Upper lobe of right lung (tissue), 1 donor: ENCODE measurements around the gene MAN1A2. TPM values are rescaled to one million over a fixed set of nuclear protein-coding genes. Genes with fewer than 3 reads are reported as not detected.
"Not testable (repeated sequence)": the region's sequence is repeated elsewhere in the genome, so short reads cannot be mapped to it uniquely, and the experiment has no call there.

Experiments used
- ATAC-seq: fragments of 200-7000 bp; cut with Tn5 transposase; one replicate; pipeline ENCODE4 v1.9.1; 2020; ENCODE audit warnings: mild to moderate bottlenecking, moderate library complexity
- DNase-seq: peaks from one replicate; pipeline ENCODE4 v3.0.0-alpha.2; 2020
- H3K27ac ChIP-seq: fragments of 200-600 bp; one replicate; pipeline ENCODE4 v1.8.0; 2022
- H3K27me3 ChIP-seq: fragments of 200-600 bp; one replicate; pipeline ENCODE4 v1.8.0; 2022; ENCODE audit warnings: mild to moderate bottlenecking
- H3K36me3 ChIP-seq: fragments of 200-600 bp; one replicate; pipeline ENCODE4 v1.8.0; 2022
- H3K4me1 ChIP-seq: fragments of 200-600 bp; one replicate; pipeline ENCODE4 v1.8.0; 2022
- H3K4me3 ChIP-seq: fragments of 200-600 bp; one replicate; pipeline ENCODE4 v1.8.0; 2022; ENCODE audit warnings: mild to moderate bottlenecking
- H3K9me3 ChIP-seq: fragments of 200-600 bp; one replicate; pipeline ENCODE4 v1.8.0; 2022
- intact Hi-C: fragments of 100-400 bp; cut with DNase I; formaldehyde crosslinking; loops from one replicate; pipeline ENCODE4 v1.11.0; 2022
- total RNA-seq: library from RNA; stranded (reverse); fragmentation: NEBNext Ultra II Directional; extraction: Animal tissue kit (Norgen Biotek cat#: 25700); gene quantifications from one replicate; pipeline ENCODE4 v1.2.1, GENCODE V29; 2021
- TF ChIP-seq, protein P1 (sequence below): fragments of 200-600 bp; IDR thresholded peaks from one replicate; pipeline ENCODE4 v1.8.0; 2022; ENCODE audit warnings: antibody characterized with exemption
- donor health status: DM: no; HTN: yes; CAD: no; lungs with severe emphysema.

The MAN1A2 gene
- total RNA-seq, 1 donor from 2014 or later, result 40.3 TPM

DNA sequence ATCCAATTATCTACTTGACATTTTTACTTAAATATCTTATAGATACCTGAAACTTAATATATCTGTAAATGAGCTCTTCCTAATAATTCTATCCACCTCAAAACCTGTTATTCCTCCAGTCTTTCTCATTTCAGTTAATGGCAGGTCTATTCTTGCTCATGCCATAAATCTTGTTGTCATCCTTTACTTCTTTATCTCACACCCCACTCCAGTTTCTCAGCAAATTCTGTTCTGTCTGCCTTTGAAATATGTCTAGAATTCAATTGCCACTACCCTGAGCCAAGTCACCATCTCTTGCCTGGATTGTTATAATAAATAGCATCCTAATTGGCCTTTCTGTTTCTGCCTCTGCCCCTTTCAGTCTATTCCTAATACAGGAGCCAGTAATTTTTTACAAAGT lies 105.8 kb downstream of the MAN1A2 start:
- H3K27me3 ChIP-seq, result no peaks in the 10 kb centered on the region
- no peaks in the 10 kb centered on the region for H3K36me3 ChIP-seq
- no peaks in the 10 kb centered on the region for H3K9me3 ChIP-seq
- intact Hi-C loops, result no loop called here
- TF ChIP-seq, protein P1, sequence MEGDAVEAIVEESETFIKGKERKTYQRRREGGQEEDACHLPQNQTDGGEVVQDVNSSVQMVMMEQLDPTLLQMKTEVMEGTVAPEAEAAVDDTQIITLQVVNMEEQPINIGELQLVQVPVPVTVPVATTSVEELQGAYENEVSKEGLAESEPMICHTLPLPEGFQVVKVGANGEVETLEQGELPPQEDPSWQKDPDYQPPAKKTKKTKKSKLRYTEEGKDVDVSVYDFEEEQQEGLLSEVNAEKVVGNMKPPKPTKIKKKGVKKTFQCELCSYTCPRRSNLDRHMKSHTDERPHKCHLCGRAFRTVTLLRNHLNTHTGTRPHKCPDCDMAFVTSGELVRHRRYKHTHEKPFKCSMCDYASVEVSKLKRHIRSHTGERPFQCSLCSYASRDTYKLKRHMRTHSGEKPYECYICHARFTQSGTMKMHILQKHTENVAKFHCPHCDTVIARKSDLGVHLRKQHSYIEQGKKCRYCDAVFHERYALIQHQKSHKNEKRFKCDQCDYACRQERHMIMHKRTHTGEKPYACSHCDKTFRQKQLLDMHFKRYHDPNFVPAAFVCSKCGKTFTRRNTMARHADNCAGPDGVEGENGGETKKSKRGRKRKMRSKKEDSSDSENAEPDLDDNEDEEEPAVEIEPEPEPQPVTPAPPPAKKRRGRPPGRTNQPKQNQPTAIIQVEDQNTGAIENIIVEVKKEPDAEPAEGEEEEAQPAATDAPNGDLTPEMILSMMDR, result no peak
- no peak for ATAC-seq
- no peak overlapping the region for H3K27ac ChIP-seq
- no peaks in the 10 kb centered on the region for H3K4me1 ChIP-seq
- H3K4me3 ChIP-seq, result no peak overlapping the region
- DNase-seq, result no peak

DNA sequence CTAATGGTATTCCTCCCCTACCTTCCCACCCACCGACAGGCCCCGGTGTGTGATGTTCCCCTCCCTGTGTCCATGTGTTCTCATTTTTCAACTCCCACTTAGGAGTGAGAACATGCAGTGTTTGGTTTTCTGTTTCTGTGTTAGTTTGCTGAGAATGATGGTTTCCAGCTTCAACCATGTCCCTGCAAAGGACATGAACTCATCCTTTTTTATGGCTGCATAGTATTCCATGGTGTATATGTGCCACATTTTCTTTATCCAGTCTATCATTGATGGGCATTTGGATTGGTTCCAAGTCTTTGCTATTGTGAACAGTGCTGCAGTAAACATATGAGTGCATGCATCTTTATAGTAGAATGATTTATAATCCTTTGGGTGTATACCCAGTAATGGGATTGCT lies 108.2 kb downstream of the MAN1A2 start:
- H3K4me1 ChIP-seq, H3K4me3 ChIP-seq, ATAC-seq, H3K27me3 ChIP-seq, DNase-seq, H3K36me3 ChIP-seq, H3K27ac ChIP-seq, intact Hi-C loops, H3K9me3 ChIP-seq: not testable (repeated sequence)

DNA sequence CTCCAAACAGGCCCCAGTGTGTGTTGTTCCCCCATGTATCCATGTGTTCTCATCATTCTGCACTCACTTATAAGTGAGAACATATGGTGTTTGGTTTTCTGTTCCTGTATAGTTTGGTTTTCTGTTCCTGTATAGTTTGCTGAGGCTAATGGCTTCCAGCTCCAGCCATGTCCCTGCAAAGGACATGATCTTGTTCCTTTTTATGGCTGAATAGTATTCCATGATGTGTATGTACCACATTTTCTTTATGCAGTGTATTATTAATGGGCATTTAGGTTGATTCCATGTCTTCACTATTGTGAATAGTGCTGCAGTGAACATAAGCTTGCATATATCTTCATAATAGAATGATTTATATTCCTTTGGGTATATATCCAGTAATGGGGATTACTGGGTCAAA lies 111.8 kb downstream of the MAN1A2 start:
- H3K36me3 ChIP-seq, result no peaks in the 10 kb centered on the region
- H3K4me1 ChIP-seq, result no peaks in the 10 kb centered on the region
- no peak overlapping the region for H3K4me3 ChIP-seq
- ATAC-seq, result no peak
- intact Hi-C loops, result no loop called here
- TF ChIP-seq, protein P1, result no peak
- DNase-seq, result no peak
- H3K9me3 ChIP-seq, result no peaks in the 10 kb centered on the region
- no peak overlapping the region for H3K27ac ChIP-seq
- no peaks in the 10 kb centered on the region for H3K27me3 ChIP-seq

DNA sequence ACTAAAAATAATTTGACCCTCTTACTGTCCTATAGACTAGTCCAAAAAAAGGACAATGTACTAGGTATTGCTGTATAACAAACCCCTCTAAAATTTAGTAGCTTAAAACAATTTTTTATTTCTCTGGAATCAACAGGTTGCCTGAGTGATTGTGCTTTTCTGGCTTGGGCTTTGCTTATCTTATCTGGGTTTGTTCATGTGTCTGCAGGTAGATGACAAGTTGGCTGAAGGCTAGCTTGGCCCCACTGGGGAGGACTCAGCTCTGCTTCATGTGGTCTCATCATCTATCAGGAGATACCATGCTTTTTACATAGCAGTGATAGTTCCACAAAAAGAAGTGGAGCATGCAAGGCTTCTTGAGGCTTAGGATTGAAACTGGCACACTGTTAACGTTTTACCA lies 114.2 kb downstream of the MAN1A2 start:
- Histone ChIP-seq H3K4me1 (no peaks in the 10 kb centered on the region), H3K27ac (no peak overlapping the region), H3K4me3 (no peak overlapping the region), H3K36me3 (no peaks in the 10 kb centered on the region), H3K9me3 (no peaks in the 10 kb centered on the region), H3K27me3 (no peaks in the 10 kb centered on the region)
- ATAC-seq (no peak), DNase-seq (no peak)
- TF ChIP-seq, protein P1, result no peak
- intact Hi-C loops, result no loop called here

DNA sequence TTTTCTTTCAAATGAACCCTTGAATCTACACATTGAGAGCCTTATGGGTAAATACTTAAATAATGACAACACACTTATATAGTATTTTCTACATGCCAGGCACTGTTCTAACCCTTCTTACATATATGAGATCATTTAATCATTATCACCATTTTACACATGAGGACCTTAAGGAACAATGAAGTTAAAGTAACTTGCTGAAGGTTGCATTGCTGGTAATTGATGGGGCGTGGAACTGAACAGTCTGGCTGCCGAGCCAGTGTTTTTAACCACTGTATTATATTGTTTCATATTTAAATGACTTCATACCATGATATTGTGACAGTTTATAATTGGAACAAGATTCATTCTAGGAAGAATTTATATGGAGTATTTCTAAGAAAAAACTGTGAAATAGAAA lies 126.7 kb downstream of the MAN1A2 start:
- no peaks in the 10 kb centered on the region for H3K9me3 ChIP-seq
- H3K27ac ChIP-seq, result no peak overlapping the region
- intact Hi-C loops, result no loop called here
- DNase-seq (no peak), ATAC-seq (no peak)
- no peaks in the 10 kb centered on the region for H3K4me1 ChIP-seq
- TF ChIP-seq, protein P1, result no peak
- peaks cover 11% of the 10 kb centered on the region for H3K36me3 ChIP-seq
- H3K27me3 ChIP-seq, result no peaks in the 10 kb centered on the region
- no peak overlapping the region for H3K4me3 ChIP-seq

DNA sequence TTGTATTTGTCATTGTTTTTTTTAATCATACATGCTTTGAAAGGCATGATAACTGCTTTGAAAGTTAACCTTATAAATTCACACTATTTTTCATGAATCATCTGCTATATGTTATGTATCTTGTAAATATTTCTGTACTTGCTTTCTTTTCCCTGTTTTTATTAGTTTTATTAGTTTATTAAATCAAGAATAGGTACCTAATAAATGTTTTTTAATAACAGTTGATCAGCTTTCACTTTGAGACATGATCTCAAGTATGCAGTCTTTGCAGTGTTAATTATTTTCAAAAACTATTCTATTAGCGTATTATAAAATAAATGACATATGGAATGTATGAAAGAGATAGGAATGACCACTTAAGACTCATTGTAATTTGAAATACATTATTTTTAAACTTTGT lies 127.8 kb downstream of the MAN1A2 start:
- no peaks in the 10 kb centered on the region for H3K4me1 ChIP-seq
- H3K4me3 ChIP-seq, result no peak overlapping the region
- H3K9me3 ChIP-seq, result no peaks in the 10 kb centered on the region
- DNase-seq (no peak), ATAC-seq (no peak)
- H3K36me3 ChIP-seq, result peaks cover 11% of the 10 kb centered on the region
- TF ChIP-seq, protein P1, result no peak
- intact Hi-C loops, result no loop called here
- H3K27me3 ChIP-seq, result no peaks in the 10 kb centered on the region
- H3K27ac ChIP-seq, result no peak overlapping the region
